Measurements from ENCODE around the gene CDK14.

Gene CDK14

GRCh38 chr7:91201442-91202113, 605.5 kb downstream of the CDK14 start:
- Histone ChIP-seq H3K36me3 (no peaks in the 10 kb centered on the region), H3K27me3 (no peaks in the 10 kb centered on the region), H3K9me3 (no peaks in the 10 kb centered on the region), H3K27ac (no peak overlapping the region), H3K4me1 (ENCODE audit: control insufficient read depth in 1 of 2, insufficient read depth in 1 of 2, low read depth in 1 of 2, low read length in 1 of 2) (no peaks in the 10 kb centered on the region), H3K4me3 (ENCODE audit: low read depth in 1 of 2, low read length in 1 of 2) (no peak overlapping the region)
- no peak for TF ChIP-seq CTCF (IDR thresholded peaks at IDR 0.05)

GRCh38 chr7:91206361-91206960, 610.3 kb downstream of the CDK14 start:
- no peaks in the 10 kb centered on the region for H3K27me3 ChIP-seq
- H3K27ac ChIP-seq: no peak overlapping the region
- peaks cover 14% of the 10 kb centered on the region for H3K36me3 ChIP-seq
- no peaks in the 10 kb centered on the region for H3K9me3 ChIP-seq
- no peak for TF ChIP-seq CTCF (IDR thresholded peaks at IDR 0.05)
- no peak overlapping the region for H3K4me3 ChIP-seq (ENCODE audit: low read depth in 1 of 2, low read length in 1 of 2)
- H3K4me1 ChIP-seq (ENCODE audit: control insufficient read depth in 1 of 2, insufficient read depth in 1 of 2, low read depth in 1 of 2, low read length in 1 of 2): no peaks in the 10 kb centered on the region

- Histone ChIP-seq H3K27me3 (no peaks in the 10 kb centered on the region), H3K9me3 (no peaks in the 10 kb centered on the region), H3K4me1 (ENCODE audit: control insufficient read depth in 1 of 2, insufficient read depth in 1 of 2, low read depth in 1 of 2, low read length in 1 of 2) (no peaks in the 10 kb centered on the region), H3K36me3 (peaks cover 10% of the 10 kb centered on the region), H3K4me3 (ENCODE audit: low read depth in 1 of 2, low read length in 1 of 2) (no peak overlapping the region), H3K27ac (no peak overlapping the region)
- no peak for TF ChIP-seq CTCF (IDR thresholded peaks at IDR 0.05)
Measured at GRCh38 chr7:91212582-91212981, 616.5 kb downstream of the CDK14 start.

- no peaks in the 10 kb centered on the region for H3K36me3 ChIP-seq
- peaks cover 14% of the 10 kb centered on the region for H3K27me3 ChIP-seq
- no peaks in the 10 kb centered on the region for H3K9me3 ChIP-seq
- TF ChIP-seq CTCF (IDR thresholded peaks at IDR 0.05): no peak
- H3K27ac ChIP-seq: no peak overlapping the region
- H3K4me3 ChIP-seq (ENCODE audit: low read depth in 1 of 2, low read length in 1 of 2): no peak overlapping the region
- no peaks in the 10 kb centered on the region for H3K4me1 ChIP-seq (ENCODE audit: control insufficient read depth in 1 of 2, insufficient read depth in 1 of 2, low read depth in 1 of 2, low read length in 1 of 2)
Measured at GRCh38 chr7:91226411-91226810, 630.3 kb downstream of the CDK14 start.

GRCh38 chr7:91228327-91228726, 632.2 kb downstream of the CDK14 start:
- Histone ChIP-seq H3K4me1 (ENCODE audit: control insufficient read depth in 1 of 2, insufficient read depth in 1 of 2, low read depth in 1 of 2, low read length in 1 of 2) (no peaks in the 10 kb centered on the region), H3K9me3 (no peaks in the 10 kb centered on the region), H3K27me3 (peaks cover 14% of the 10 kb centered on the region), H3K36me3 (no peaks in the 10 kb centered on the region), H3K4me3 (ENCODE audit: low read depth in 1 of 2, low read length in 1 of 2) (no peak overlapping the region), H3K27ac (no peak overlapping the region)
- TF ChIP-seq CTCF (IDR thresholded peaks at IDR 0.05): no peak

Data from neutrophil (primary cell).